NCI-H345 treated with DMSO at 0.1 percent for 48 hours (cell line): ENCODE data around the gene PHLPP1.
A peak's percentile ranks its signal among the peaks of the same experiment; 100 is the strongest.
"Not testable (repeated sequence)": the region's sequence is repeated elsewhere in the genome, so short reads cannot be mapped to it uniquely, and the experiment has no call there.

Experiments used
- DNase-seq: peaks from one replicate; lab custom pipeline; 2025; ENCODE audit not compliant: unreplicated experiment; lab: John Stamatoyannopoulos, UW

Gene PHLPP1

GRCh38 chr18:62880673-62881364 lies 165.5 kb downstream of the PHLPP1 start:
- no peak for DNase-seq

- DNase-seq, result peak; percentile 75
These were observed 166.2 kb downstream of the PHLPP1 start for GRCh38 chr18:62881509-62882016.

GRCh38 chr18:62883937-62884735 lies 168.8 kb downstream of the PHLPP1 start:
- DNase-seq, result no peak

- DNase-seq, result no peak
These were observed 170.5 kb downstream of the PHLPP1 start for GRCh38 chr18:62885804-62886203.

- no peak for DNase-seq
These were observed 179.5 kb downstream of the PHLPP1 start for GRCh38 chr18:62894681-62895390.

- no peak for DNase-seq
These were observed 181.8 kb downstream of the PHLPP1 start for GRCh38 chr18:62897153-62897552.

- no peak for DNase-seq
These were observed 183.0 kb downstream of the PHLPP1 start for GRCh38 chr18:62898359-62898758.

GRCh38 chr18:62899534-62899933 lies 184.2 kb downstream of the PHLPP1 start:
- no peak for DNase-seq

- DNase-seq, result no peak
These were observed 185.0 kb downstream of the PHLPP1 start for GRCh38 chr18:62900132-62900883.

- DNase-seq, result no peak
These were observed 187.4 kb downstream of the PHLPP1 start for GRCh38 chr18:62902776-62903175.

GRCh38 chr18:62904396-62905285 lies 189.3 kb downstream of the PHLPP1 start:
- DNase-seq, result no peak

GRCh38 chr18:62912885-62913284 lies 197.5 kb downstream of the PHLPP1 start:
- no peak for DNase-seq

- not testable (repeated sequence) for DNase-seq
These were observed 198.5 kb downstream of the PHLPP1 start for GRCh38 chr18:62913824-62914223.

GRCh38 chr18:62914871-62915392 lies 199.6 kb downstream of the PHLPP1 start:
- no peak for DNase-seq

GRCh38 chr18:62918361-62918760 lies 203.0 kb downstream of the PHLPP1 start:
- no peak for DNase-seq

GRCh38 chr18:62919109-62919838 lies 203.9 kb downstream of the PHLPP1 start:
- no peak for DNase-seq

GRCh38 chr18:62925031-62925688 lies 209.8 kb downstream of the PHLPP1 start:
- DNase-seq, result no peak

- DNase-seq, result no peak
These were observed 213.0 kb downstream of the PHLPP1 start for GRCh38 chr18:62928326-62928725.
